ENCODE data around the gene AUTS2. TPM values are rescaled to one million over a fixed set of nuclear protein-coding genes. Genes with fewer than 3 reads are reported as not detected.
A peak's percentile ranks its signal among the peaks of the same experiment; 100 is the strongest.

AUTS2 gene
- total and polyA plus RNA-seq, 9 of the 15 experiments (the other 6 are each of a cell fraction or from before 2014, with no cell fraction given) = 0.58 TPM; not detected in 8

DNA sequence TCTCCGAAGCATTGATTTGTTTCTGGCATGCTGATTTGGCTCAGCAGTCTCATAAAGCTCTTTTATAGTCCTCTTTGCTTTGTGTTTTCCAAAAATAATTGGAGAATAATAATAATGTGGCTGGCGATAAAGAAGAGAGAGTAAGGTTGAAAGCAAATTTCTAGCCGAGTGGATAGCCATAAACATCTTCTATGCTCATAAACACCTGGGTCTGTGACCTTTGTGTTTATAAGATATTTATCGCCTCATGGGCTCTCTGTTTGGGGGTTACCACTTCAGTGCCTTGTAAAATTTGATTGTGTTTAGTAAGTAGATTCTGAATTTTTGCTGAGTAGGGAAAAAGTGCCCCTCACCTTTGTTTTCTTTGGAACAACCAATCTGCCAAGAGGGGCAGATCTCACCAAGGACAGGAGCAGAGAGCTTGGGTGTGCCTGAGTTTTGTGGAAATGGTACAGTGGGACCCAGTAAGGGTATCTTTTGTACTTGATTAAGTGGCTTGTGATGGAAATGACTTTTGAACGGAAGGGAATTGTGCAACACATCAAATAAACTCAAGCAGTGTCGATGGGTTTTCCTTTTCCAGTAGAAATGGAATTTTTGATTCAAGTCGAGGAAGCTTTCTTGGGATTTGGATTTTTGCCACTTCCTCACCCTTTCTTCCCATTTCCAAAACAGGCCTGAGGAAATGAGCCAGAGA lies 220.5 kb downstream of the AUTS2 start (continued):
- TF ChIP-seq, protein P1, sequence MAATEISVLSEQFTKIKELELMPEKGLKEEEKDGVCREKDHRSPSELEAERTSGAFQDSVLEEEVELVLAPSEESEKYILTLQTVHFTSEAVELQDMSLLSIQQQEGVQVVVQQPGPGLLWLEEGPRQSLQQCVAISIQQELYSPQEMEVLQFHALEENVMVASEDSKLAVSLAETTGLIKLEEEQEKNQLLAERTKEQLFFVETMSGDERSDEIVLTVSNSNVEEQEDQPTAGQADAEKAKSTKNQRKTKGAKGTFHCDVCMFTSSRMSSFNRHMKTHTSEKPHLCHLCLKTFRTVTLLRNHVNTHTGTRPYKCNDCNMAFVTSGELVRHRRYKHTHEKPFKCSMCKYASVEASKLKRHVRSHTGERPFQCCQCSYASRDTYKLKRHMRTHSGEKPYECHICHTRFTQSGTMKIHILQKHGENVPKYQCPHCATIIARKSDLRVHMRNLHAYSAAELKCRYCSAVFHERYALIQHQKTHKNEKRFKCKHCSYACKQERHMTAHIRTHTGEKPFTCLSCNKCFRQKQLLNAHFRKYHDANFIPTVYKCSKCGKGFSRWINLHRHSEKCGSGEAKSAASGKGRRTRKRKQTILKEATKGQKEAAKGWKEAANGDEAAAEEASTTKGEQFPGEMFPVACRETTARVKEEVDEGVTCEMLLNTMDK (IDR thresholded peaks at IDR 0.05; ENCODE audit: borderline replicate concordance, insufficient read depth, low read depth, low read length, poor library complexity, severe bottlenecking) = no peak
- TF ChIP-seq ZFP30 (CRISPR knock-in tag; IDR thresholded peaks at IDR 0.05; ENCODE audit: borderline replicate concordance) (no peak), RAD51 (IDR thresholded peaks at IDR 0.05; ENCODE audit: borderline replicate concordance, low read depth) (no peak), MYBL2 (IDR thresholded peaks at IDR 0.05; ENCODE audit: low read depth) (no peak), MYBL2 (CRISPR knock-in tag; IDR thresholded peaks at IDR 0.05; ENCODE audit: borderline replicate concordance) (no peak), MAFF (IDR thresholded peaks at IDR 0.05; ENCODE audit: low read length) (peak; percentile 63), TCF7 (IDR thresholded peaks at IDR 0.05; ENCODE audit: borderline replicate concordance) (no peak), POLR3A (IDR thresholded peaks at IDR 0.05; ENCODE audit: borderline replicate concordance, extremely low read depth, insufficient read depth, insufficient read length) (no peak), MCM7 (IDR thresholded peaks at IDR 0.05) (no peak)
- TF ChIP-seq, protein P2, sequence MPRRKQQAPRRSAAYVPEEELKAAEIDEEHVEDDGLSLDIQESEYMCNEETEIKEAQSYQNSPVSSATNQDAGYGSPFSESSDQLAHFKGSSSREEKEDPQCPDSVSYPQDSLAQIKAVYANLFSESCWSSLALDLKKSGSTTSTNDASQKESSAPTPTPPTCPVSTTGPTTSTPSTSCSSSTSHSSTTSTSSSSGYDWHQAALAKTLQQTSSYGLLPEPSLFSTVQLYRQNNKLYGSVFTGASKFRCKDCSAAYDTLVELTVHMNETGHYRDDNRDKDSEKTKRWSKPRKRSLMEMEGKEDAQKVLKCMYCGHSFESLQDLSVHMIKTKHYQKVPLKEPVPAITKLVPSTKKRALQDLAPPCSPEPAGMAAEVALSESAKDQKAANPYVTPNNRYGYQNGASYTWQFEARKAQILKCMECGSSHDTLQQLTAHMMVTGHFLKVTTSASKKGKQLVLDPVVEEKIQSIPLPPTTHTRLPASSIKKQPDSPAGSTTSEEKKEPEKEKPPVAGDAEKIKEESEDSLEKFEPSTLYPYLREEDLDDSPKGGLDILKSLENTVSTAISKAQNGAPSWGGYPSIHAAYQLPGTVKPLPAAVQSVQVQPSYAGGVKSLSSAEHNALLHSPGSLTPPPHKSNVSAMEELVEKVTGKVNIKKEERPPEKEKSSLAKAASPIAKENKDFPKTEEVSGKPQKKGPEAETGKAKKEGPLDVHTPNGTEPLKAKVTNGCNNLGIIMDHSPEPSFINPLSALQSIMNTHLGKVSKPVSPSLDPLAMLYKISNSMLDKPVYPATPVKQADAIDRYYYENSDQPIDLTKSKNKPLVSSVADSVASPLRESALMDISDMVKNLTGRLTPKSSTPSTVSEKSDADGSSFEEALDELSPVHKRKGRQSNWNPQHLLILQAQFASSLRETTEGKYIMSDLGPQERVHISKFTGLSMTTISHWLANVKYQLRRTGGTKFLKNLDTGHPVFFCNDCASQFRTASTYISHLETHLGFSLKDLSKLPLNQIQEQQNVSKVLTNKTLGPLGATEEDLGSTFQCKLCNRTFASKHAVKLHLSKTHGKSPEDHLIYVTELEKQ (CRISPR knock-in tag; IDR thresholded peaks at IDR 0.05) = no peak
- TF ChIP-seq, protein P3, sequence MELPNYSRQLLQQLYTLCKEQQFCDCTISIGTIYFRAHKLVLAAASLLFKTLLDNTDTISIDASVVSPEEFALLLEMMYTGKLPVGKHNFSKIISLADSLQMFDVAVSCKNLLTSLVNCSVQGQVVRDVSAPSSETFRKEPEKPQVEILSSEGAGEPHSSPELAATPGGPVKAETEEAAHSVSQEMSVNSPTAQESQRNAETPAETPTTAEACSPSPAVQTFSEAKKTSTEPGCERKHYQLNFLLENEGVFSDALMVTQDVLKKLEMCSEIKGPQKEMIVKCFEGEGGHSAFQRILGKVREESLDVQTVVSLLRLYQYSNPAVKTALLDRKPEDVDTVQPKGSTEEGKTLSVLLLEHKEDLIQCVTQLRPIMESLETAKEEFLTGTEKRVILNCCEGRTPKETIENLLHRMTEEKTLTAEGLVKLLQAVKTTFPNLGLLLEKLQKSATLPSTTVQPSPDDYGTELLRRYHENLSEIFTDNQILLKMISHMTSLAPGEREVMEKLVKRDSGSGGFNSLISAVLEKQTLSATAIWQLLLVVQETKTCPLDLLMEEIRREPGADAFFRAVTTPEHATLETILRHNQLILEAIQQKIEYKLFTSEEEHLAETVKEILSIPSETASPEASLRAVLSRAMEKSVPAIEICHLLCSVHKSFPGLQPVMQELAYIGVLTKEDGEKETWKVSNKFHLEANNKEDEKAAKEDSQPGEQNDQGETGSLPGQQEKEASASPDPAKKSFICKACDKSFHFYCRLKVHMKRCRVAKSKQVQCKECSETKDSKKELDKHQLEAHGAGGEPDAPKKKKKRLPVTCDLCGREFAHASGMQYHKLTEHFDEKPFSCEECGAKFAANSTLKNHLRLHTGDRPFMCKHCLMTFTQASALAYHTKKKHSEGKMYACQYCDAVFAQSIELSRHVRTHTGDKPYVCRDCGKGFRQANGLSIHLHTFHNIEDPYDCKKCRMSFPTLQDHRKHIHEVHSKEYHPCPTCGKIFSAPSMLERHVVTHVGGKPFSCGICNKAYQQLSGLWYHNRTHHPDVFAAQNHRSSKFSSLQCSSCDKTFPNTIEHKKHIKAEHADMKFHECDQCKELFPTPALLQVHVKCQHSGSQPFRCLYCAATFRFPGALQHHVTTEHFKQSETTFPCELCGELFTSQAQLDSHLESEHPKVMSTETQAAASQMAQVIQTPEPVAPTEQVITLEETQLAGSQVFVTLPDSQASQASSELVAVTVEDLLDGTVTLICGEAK (IDR thresholded peaks at IDR 0.05) = no peak
- TF ChIP-seq, protein P3 (CRISPR knock-in tag; IDR thresholded peaks at IDR 0.05) = no peak
